ENCODE data around the gene VWA5A. TPM values are rescaled to one million over a fixed set of nuclear protein-coding genes. Genes with fewer than 3 reads are reported as not detected.

Gene VWA5A
- total RNA-seq, 3 donors from 2014 or later: 41.2 to 97.3 (median 55.8) TPM

DNA sequence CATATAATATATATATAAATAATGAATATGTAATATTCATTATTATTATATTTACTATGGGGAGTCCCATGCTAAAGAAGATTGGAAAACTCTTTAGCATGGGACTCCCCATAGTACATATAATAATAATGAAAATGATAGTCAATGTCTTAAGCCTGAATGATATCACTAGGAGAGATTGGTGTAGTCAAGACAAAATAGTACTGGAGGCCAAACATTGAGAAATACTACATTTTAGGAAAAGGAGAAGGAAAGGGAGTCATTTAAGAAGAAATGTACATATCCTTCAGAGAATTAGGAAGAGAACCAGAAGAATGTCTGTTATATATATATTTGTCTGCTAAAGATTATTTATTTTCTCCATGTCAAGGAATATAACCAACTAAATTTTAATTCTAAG lies 5.0 kb upstream of the VWA5A start:
- no peak for DNase-seq
- Histone ChIP-seq H3K4me1 (ENCODE audit: low read depth) (peaks cover 5% of the 10 kb centered on the region), H3K4me3 (no peak overlapping the region), H3K9me3 (no peaks in the 10 kb centered on the region), H3K36me3 (ENCODE audit: low read depth) (no peaks in the 10 kb centered on the region)
- intact Hi-C loops (cut with DNase I, micrococcal nuclease): no loop called here
- TF ChIP-seq, protein P1, sequence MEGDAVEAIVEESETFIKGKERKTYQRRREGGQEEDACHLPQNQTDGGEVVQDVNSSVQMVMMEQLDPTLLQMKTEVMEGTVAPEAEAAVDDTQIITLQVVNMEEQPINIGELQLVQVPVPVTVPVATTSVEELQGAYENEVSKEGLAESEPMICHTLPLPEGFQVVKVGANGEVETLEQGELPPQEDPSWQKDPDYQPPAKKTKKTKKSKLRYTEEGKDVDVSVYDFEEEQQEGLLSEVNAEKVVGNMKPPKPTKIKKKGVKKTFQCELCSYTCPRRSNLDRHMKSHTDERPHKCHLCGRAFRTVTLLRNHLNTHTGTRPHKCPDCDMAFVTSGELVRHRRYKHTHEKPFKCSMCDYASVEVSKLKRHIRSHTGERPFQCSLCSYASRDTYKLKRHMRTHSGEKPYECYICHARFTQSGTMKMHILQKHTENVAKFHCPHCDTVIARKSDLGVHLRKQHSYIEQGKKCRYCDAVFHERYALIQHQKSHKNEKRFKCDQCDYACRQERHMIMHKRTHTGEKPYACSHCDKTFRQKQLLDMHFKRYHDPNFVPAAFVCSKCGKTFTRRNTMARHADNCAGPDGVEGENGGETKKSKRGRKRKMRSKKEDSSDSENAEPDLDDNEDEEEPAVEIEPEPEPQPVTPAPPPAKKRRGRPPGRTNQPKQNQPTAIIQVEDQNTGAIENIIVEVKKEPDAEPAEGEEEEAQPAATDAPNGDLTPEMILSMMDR (IDR thresholded peaks at IDR 0.05): no peak
- ATAC-seq: no peak

GRCh38 chr11:124113890-124114289 lies 1.4 kb upstream of the VWA5A start:
- intact Hi-C loops (cut with DNase I, micrococcal nuclease): no loop called here
- no peaks in the 10 kb centered on the region for H3K9me3 ChIP-seq
- DNase-seq: peak in 2 of 3 donors; percentile 53 to 69
- TF ChIP-seq, protein P1 (IDR thresholded peaks at IDR 0.05): no peak
- H3K4me1 ChIP-seq (ENCODE audit: low read depth): peaks cover 12% of the 10 kb centered on the region
- peak; percentile 71 for ATAC-seq
- no peak overlapping the region for H3K4me3 ChIP-seq
- H3K36me3 ChIP-seq (ENCODE audit: low read depth): no peaks in the 10 kb centered on the region

DNA sequence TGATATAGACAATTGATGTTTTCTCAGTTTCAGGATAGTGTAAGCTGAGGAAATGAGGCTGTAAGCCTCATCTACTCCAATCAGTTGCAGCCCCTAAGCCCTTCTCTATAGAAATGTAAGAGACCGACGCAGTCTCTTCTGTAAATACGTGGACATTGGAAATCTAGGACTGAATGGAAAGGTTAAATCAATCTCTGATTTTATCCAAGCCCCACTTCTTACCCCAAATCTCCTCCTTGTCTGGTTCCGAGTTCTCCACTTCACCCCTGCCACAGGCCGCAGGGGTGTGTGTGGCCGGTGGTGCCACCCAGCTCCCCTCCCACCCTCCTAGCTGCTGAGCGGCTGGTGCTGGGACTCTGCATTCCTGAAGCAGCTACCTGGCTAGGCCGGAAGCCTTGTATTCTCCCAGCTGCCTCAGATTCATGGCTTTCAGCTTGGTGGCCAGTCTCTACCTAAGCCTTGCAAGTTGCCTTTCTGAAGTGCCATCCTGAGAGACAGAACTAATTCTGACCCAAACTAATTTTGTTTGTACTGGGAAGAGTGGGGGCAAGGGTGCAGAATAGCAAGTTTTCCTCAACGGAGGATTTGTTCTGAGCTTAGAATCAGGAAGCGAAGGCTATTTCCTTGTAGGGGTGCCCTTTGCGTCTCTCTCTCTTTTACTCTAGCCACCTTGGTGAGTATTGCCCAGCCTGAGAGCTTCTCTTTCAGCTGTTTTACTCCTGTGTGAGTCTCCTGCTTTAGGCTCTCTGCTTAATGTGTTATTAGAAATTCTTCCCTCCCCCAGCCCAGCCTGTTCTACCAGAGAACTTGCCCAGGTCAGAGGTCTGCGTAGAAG lies 749 bp downstream of the VWA5A start:
- TF ChIP-seq, protein P1 (IDR thresholded peaks at IDR 0.05): no peak
- intact Hi-C loops (cut with DNase I, micrococcal nuclease): no loop called here
- Histone ChIP-seq H3K4me3 (peak overlapping the region; percentile 5), H3K9me3 (no peaks in the 10 kb centered on the region), H3K4me1 (ENCODE audit: low read depth) (peaks cover 12% of the 10 kb centered on the region), H3K36me3 (ENCODE audit: low read depth) (no peaks in the 10 kb centered on the region)
- peak; percentile 78 for ATAC-seq
- DNase-seq: peak; percentile 55 to 70 (median 68)

- H3K9me3 ChIP-seq: no peaks in the 10 kb centered on the region
- peaks cover 10% of the 10 kb centered on the region for H3K36me3 ChIP-seq (ENCODE audit: low read depth)
- H3K4me1 ChIP-seq (ENCODE audit: low read depth): peaks cover 12% of the 10 kb centered on the region
- TF ChIP-seq, protein P1 (IDR thresholded peaks at IDR 0.05): no peak
- intact Hi-C loops (cut with DNase I, micrococcal nuclease): no loop called here
- H3K4me3 ChIP-seq: no peak overlapping the region
- ATAC-seq (no peak), DNase-seq (no peak)
Measured at GRCh38 chr11:124119103-124119502, 3.9 kb downstream of the VWA5A start.

DNA sequence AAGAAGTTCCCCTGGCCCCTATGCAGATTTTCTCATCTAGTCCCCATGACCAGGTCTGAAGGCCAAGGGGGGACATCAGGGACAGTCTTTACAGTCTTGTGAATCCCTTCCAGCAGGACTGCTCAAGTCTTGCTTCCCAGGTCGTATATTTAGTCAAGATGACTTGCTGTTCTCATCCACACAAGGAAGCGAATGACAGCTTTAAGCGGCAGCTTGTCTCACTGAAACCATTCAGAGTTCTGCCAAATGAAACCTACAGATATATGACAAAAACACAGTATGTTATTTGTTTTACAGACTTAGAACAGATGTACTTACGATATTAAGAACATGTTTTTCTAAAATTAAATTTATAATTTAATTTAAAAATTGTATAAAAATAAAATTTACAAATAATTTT lies 5.6 kb downstream of the VWA5A start:
- intact Hi-C loops (cut with DNase I, micrococcal nuclease): no loop called here

More for the DNA sequence above, 5.6 kb downstream of the VWA5A start:
- ATAC-seq (no peak), DNase-seq (no peak)
- Histone ChIP-seq H3K9me3 (no peaks in the 10 kb centered on the region), H3K4me1 (ENCODE audit: low read depth) (peaks cover 7% of the 10 kb centered on the region), H3K36me3 (ENCODE audit: low read depth) (peaks cover 16% of the 10 kb centered on the region), H3K4me3 (no peak overlapping the region)
- TF ChIP-seq, protein P1 (IDR thresholded peaks at IDR 0.05): no peak
